HG03280 (cell line): ENCODE data around the gene IL1RAPL1.
"Not testable (repeated sequence)": the region's sequence is repeated elsewhere in the genome, so short reads cannot be mapped to it uniquely, and the experiment has no call there.

Experiments
- ATAC-seq: cut with Tn5 transposase; IDR thresholded peaks from one replicate; pipeline ENCODE4 v1.9.1; 2021; ENCODE audit warnings: mild to moderate bottlenecking, moderate library complexity; ENCODE audit not compliant: unreplicated experiment

IL1RAPL1 gene

GRCh38 chrX:29242856-29243255 lies 655.6 kb downstream of the IL1RAPL1 start:
- ATAC-seq = no peak

GRCh38 chrX:29243942-29244341 lies 656.7 kb downstream of the IL1RAPL1 start:
- ATAC-seq = no peak

- no peak for ATAC-seq
These were observed 667.3 kb downstream of the IL1RAPL1 start for GRCh38 chrX:29254515-29254914.

- ATAC-seq = no peak
These were observed 670.3 kb downstream of the IL1RAPL1 start for GRCh38 chrX:29257521-29257920.

- no peak for ATAC-seq
These were observed 682.1 kb downstream of the IL1RAPL1 start for GRCh38 chrX:29269390-29269789.

GRCh38 chrX:29274517-29274916 lies 687.3 kb downstream of the IL1RAPL1 start:
- no peak for ATAC-seq

- no peak for ATAC-seq
These were observed 688.7 kb downstream of the IL1RAPL1 start for GRCh38 chrX:29275928-29276327.

- no peak for ATAC-seq
These were observed 694.0 kb downstream of the IL1RAPL1 start for GRCh38 chrX:29281078-29281742.

GRCh38 chrX:29285664-29286063 lies 698.4 kb downstream of the IL1RAPL1 start:
- ATAC-seq = no peak

- no peak for ATAC-seq
These were observed 708.9 kb downstream of the IL1RAPL1 start for GRCh38 chrX:29295987-29296680.

GRCh38 chrX:29297171-29297800 lies 710.0 kb downstream of the IL1RAPL1 start:
- no peak for ATAC-seq

- ATAC-seq = no peak
These were observed 712.4 kb downstream of the IL1RAPL1 start for GRCh38 chrX:29299684-29300083.

- no peak for ATAC-seq
These were observed 721.5 kb downstream of the IL1RAPL1 start for GRCh38 chrX:29308726-29309125.

GRCh38 chrX:29315931-29316330 lies 728.7 kb downstream of the IL1RAPL1 start:
- ATAC-seq = no peak

- no peak for ATAC-seq
These were observed 730.8 kb downstream of the IL1RAPL1 start for GRCh38 chrX:29318012-29318411.

GRCh38 chrX:29332429-29332828 lies 745.2 kb downstream of the IL1RAPL1 start:
- ATAC-seq = not testable (repeated sequence)

- ATAC-seq = not testable (repeated sequence)
These were observed 745.8 kb downstream of the IL1RAPL1 start for GRCh38 chrX:29333091-29333490.

- ATAC-seq = no peak
These were observed 761.0 kb downstream of the IL1RAPL1 start for GRCh38 chrX:29348288-29348687.

GRCh38 chrX:29359276-29359675 lies 772.0 kb downstream of the IL1RAPL1 start:
- ATAC-seq = no peak

- ATAC-seq = not testable (repeated sequence)
These were observed 787.5 kb downstream of the IL1RAPL1 start for GRCh38 chrX:29374765-29375164.

- no peak for ATAC-seq
These were observed 789.3 kb downstream of the IL1RAPL1 start for GRCh38 chrX:29376584-29376983.

- no peak for ATAC-seq
These were observed 795.6 kb downstream of the IL1RAPL1 start for GRCh38 chrX:29382811-29383210.
